HT-29 (cell line): ENCODE data around the gene RCBTB1. TPM values are rescaled to one million over a fixed set of nuclear protein-coding genes. Genes with fewer than 3 reads are reported as not detected.
A peak's percentile ranks its signal among the peaks of the same experiment; 100 is the strongest.
"Not testable (repeated sequence)": the region's sequence is repeated elsewhere in the genome, so short reads cannot be mapped to it uniquely, and the experiment has no call there.

ENCODE experiments used
- DNase-seq: peaks from one replicate; pipeline ENCODE4 v3.0.0-alpha.2; 2015; ENCODE audit warnings: low spot score
- total RNA-seq: library from RNA; depleted of rRNA; stranded (reverse); fragments of >200 nt; shearing (Covaris generic); gene quantifications from 2 replicates; pipeline ENCODE4 v1.2.3, GENCODE V29; 2014; rRNA removed

Gene RCBTB1
- total RNA-seq, 1 experiment from 2014 or later: 10.4 TPM

- no peak for DNase-seq
Measured at GRCh38 chr13:49521224-49521623, 64.1 kb downstream of the RCBTB1 start.

GRCh38 chr13:49517461-49517860 lies 67.9 kb downstream of the RCBTB1 start:
- peak; percentile 22 for DNase-seq

- DNase-seq: no peak
Measured at GRCh38 chr13:49516467-49516866, 68.9 kb downstream of the RCBTB1 start.

DNA sequence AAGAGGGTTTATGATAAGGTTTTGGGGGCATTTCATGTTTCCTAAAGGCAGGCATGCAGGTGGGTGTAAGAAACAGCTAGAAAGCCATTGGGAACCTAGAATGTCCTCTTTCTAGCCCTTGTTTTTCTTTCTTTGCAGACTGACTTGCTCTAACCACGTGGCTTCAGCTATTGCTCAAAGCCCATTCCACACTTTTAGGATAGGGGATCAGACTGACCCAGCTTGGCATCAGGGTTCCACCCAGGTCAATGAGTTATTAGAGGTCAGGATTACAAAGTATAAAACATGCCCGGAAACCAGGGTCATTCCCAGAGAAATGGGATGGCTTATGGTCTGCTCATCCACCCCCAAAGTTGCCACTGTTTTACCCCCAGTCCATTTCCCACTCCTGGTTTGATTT lies 72.8 kb downstream of the RCBTB1 start:
- DNase-seq: no peak

GRCh38 chr13:49503951-49504350 lies 81.4 kb downstream of the RCBTB1 start:
- DNase-seq: no peak

DNA sequence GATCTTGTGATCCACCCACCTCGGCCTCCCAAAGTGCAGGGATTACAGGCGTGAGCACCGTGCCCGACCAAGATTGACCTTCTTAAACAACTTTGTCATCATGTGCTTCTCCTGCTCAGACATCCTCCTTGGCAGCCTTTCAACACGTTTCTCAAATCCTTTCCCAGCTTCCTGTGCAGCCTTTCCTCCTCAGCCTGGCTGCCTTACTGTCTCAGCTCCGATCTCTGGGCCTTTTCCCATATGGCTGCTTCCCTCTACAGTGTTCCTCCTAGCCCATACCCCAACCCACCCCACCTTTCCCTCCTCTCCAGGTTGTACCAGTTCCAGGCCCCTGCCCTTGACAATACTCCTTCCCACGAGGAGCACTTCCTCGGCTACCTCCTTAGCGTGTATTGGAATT lies 82.4 kb downstream of the RCBTB1 start:
- DNase-seq: no peak

DNA sequence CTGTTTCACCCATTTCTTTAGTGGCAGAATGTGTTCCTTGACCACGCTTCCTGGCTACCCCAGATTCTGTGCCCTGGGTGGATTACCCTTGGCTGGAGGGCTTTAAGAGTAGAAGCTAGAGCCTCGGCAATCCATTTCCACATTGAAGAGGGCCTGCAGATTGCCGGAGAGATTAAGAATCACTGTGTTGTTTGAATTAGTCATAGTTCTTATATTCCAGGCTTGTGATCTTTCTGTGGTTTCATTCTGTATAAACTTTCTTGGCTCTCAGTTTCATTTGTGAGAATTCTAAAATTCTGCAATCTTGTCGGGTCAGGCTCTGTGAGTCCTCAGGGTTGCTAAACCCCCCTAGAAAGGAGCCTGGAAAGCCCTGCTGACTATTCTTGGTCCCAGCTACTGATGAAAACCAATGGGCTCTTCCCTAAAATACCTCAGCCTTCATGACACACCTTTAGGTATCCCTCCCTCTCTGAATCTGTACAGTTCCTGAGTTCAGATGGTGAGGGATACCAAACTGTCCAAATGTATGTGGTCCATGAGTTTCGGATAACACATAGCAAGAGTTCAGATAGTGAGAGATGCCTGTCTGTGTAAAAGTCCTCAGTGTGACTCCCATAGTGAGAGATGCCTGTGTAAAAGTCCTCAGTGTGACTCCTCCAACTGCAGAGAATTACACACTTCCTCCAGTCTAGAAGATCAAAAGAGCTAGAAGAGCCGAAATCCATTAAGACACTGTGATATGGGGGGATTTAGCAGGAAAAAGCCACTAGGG lies 85.3 kb downstream of the RCBTB1 start:
- no peak for DNase-seq

- no peak for DNase-seq
Measured at GRCh38 chr13:49498206-49498605, 87.2 kb downstream of the RCBTB1 start.

- peak; percentile 26 for DNase-seq
Measured at GRCh38 chr13:49497272-49497671, 88.1 kb downstream of the RCBTB1 start.

GRCh38 chr13:49496837-49497236 lies 88.5 kb downstream of the RCBTB1 start:
- DNase-seq: not testable (repeated sequence)

GRCh38 chr13:49495783-49496762 lies 89.3 kb downstream of the RCBTB1 start, which contains the start of gene PHF11:
Gene PHF11, plus strand, starts transcription at chr13:49495953. Its CDS starts 49 bp downstream, at chr13:49496002.
- DNase-seq: peak; percentile 75

DNA sequence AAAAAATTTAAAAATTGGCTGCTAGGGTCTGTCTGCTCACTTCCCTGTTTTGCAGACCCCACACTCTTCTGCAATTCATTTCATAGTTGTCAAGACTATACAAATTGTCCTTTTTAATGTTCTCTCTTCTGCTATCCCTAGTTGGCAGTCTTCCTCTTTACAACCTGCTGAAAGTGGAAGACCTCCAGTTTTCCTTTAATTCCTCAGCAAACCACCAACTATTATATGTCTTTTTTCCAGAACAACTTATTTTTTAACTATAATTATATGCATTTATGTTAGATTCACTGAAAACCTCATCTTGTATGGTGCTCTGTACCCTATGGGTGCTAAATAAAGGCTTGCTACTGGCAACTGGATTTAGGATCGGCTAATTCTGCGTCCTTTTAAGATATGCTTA lies 90.7 kb downstream of the RCBTB1 start:
- peak; percentile 36 for DNase-seq

GRCh38 chr13:49488563-49488962 lies 96.8 kb downstream of the RCBTB1 start:
- no peak for DNase-seq

Other genes with a start within 250 kb of the RCBTB1 start
- 5.2 and 5.5 TPM in 2 replicates for gene CAB39L, start 141.5 kb downstream of the RCBTB1 start, total RNA-seq
- 2.5 and 2.7 TPM in 2 replicates for gene SETDB2, start 141.3 kb downstream of the RCBTB1 start, total RNA-seq
- 4.2 and 4.7 TPM in 2 replicates for gene PHF11, start 89.6 kb downstream of the RCBTB1 start, total RNA-seq
- gene ARL11, start 42.9 kb upstream of the RCBTB1 start, total RNA-seq: 0.10 and 0.38 TPM in 2 replicates
- gene EBPL, start 105.9 kb upstream of the RCBTB1 start, total RNA-seq: 129 and 178 TPM in 2 replicates
- 14.5 and 15.5 TPM in 2 replicates for gene KPNA3, start 207.1 kb upstream of the RCBTB1 start, total RNA-seq